Keratinocyte (primary cell): ENCODE data around the gene RAB1B. TPM values are rescaled to one million over a fixed set of nuclear protein-coding genes. Genes with fewer than 3 reads are reported as not detected.

Experiments
- DNase-seq: peaks from one replicate; pipeline ENCODE4 v3.0.0-alpha.2; 2011; ENCODE audit warnings: low read depth, missing footprints, low spot score
- FAIRE-seq: peaks from 2 replicates; lab custom pipeline; 2011; peaks lifted over from hg19 to GRCh38; lab: Jason Lieb, UNC
- H2AFZ ChIP-seq: 2 replicates; pipeline ENCODE4 v1.6.0; 2012; ENCODE audit warnings: low read length, control low read depth, inconsistent platforms; ENCODE audit not compliant: control insufficient read depth
- H3K27ac ChIP-seq: 2 replicates; pipeline ENCODE4 v1.5.1; 2011; ENCODE audit warnings: low read length; ENCODE audit not compliant: control insufficient read depth, insufficient read depth
- H3K27me3 ChIP-seq: 3 replicates; pipeline ENCODE4 v1.6.0; 2011; ENCODE audit warnings: low read length; ENCODE audit not compliant: control insufficient read depth, insufficient read depth; ENCODE audit errors: extremely low read depth
- H3K36me3 ChIP-seq, 2 experiments: 2 replicates in 1 of 2; 3 replicates in 1 of 2; pipeline ENCODE4 v1.5.1; 2011; ENCODE audit warnings: low read length in 2 of 2, mild to moderate bottlenecking in 1 of 2; ENCODE audit not compliant: control insufficient read depth in 2 of 2, insufficient read depth in 2 of 2; ENCODE audit errors: extremely low read depth in 1 of 2
- H3K4me1 ChIP-seq: 3 replicates; pipeline ENCODE4 v1.5.1; 2011; ENCODE audit warnings: low read length; ENCODE audit not compliant: control insufficient read depth, insufficient read depth; ENCODE audit errors: extremely low read depth
- H3K4me2 ChIP-seq: 3 replicates; pipeline ENCODE4 v1.6.0; 2011; ENCODE audit warnings: low read depth, low read length; ENCODE audit not compliant: control insufficient read depth, insufficient read depth; ENCODE audit errors: extremely low read depth
- H3K4me3 ChIP-seq, 3 experiments: fragments of 200-600 bp in 1 of 3; sonication (generic) in 1 of 3; 2 replicates in 2 of 3; 3 replicates in 1 of 3; pipeline ENCODE4 v1.5.1; 2011 to 2016; ENCODE audit warnings: low read length in 3 of 3, mild to moderate bottlenecking in 3 of 3, control low read depth in 2 of 3, inconsistent platforms in 1 of 3, low read depth in 1 of 3, mixed read lengths in 1 of 3, mixed run types in 1 of 3, moderate library complexity in 1 of 3; ENCODE audit not compliant: control insufficient read depth in 2 of 3, insufficient read depth in 2 of 3; ENCODE audit errors: extremely low read depth in 1 of 3
- H3K79me2 ChIP-seq: 2 replicates; pipeline ENCODE4 v1.6.0; 2012; ENCODE audit warnings: low read length; ENCODE audit not compliant: control insufficient read depth, insufficient read depth
- H3K9ac ChIP-seq: 3 replicates; pipeline ENCODE4 v1.6.0; 2011; ENCODE audit warnings: low read length; ENCODE audit not compliant: control insufficient read depth, insufficient read depth; ENCODE audit errors: extremely low read depth
- H3K9me1 ChIP-seq: 3 replicates; pipeline ENCODE4 v1.6.0; 2011; ENCODE audit warnings: low read length; ENCODE audit not compliant: control insufficient read depth, insufficient read depth; ENCODE audit errors: extremely low read depth
- H3K9me3 ChIP-seq: 2 replicates; pipeline ENCODE4 v1.5.1; 2012; ENCODE audit warnings: low read depth, low read length; ENCODE audit not compliant: control insufficient read depth
- H4K20me1 ChIP-seq: 3 replicates; pipeline ENCODE4 v1.6.0; 2011; ENCODE audit warnings: low read length; ENCODE audit not compliant: control insufficient read depth, insufficient read depth; ENCODE audit errors: extremely low read depth
- CTCF ChIP-seq, 3 experiments: IDR thresholded peaks in 1 of 3; conservative IDR thresholded peaks in 1 of 3; optimal IDR thresholded peaks in 1 of 3; 2 replicates in 2 of 3; 3 replicates in 1 of 3; pipeline versions ENCODE3 to v1.5.1; 2011; ENCODE audit warnings: low read length in 3 of 3, mild to moderate bottlenecking in 3 of 3, moderate library complexity in 2 of 3, control low read depth in 1 of 3, inconsistent platforms in 1 of 3; ENCODE audit not compliant: insufficient read depth in 2 of 3; ENCODE audit errors: extremely low read depth in 1 of 3
- EZH2 ChIP-seq: IDR thresholded peaks from one replicate; pipeline ENCODE4 v1.6.1; 2012; ENCODE audit warnings: inconsistent platforms, mild to moderate bottlenecking, low read length, moderate library complexity
- dilution Hi-C: fragments of 300-500 bp; cut with MboI; formaldehyde crosslinking; loops from one replicate; pipeline ENCODE4 v1.7.0; 2020; ENCODE audit warnings: low sequenced_read_pairs; ENCODE audit not compliant: extremely low pct_ligation_motif_present
- polyA plus RNA-seq, 5 experiments: library from polyadenylated mRNA; depleted of rRNA in 3 of 5; stranded (reverse) in 3 of 5; stranded (forward) in 1 of 5; unstranded in 1 of 5; fragments of >200 nt; gene quantifications; 1 replicate in 1 of 5; 2 replicates in 3 of 5; 3 replicates in 1 of 5; pipeline versions ENCODE4 v1.2.1 to v1.2.3, GENCODE V29; 2011 to 2012; ENCODE audit warnings: missing spikeins in 2 of 5, low read depth in 1 of 5, low replicate concordance in 1 of 5

RAB1B gene
- polyA plus RNA-seq, 1 donor (not counting 4 experiments of a cell fraction or from before 2014, with no cell fraction given), result 133 TPM

DNA sequence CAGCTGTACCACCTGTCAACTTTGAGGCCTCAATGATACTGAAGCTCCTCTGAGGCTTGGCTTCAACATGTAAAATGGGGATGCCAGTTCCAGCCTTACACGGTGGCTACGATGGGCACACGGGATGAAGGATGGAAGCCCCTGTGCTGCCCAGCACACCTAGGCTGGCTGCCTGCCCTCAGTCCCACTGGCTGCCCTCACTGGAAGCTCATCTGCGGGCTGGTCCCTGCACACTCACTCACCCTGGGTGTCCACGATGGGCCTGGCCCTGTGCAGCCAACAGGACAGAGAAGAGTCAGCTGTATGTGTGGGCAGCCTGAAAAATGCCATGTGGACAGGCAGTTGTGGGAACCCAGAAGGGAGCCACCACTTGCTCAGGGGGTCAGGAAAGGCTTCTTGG lies 18.3 kb downstream of the RAB1B start:
- no peak overlapping the region for H3K27ac ChIP-seq
- peaks cover 7% of the 10 kb centered on the region for H3K27me3 ChIP-seq
- TF ChIP-seq CTCF (optimal IDR thresholded peaks at IDR 0.05 in 1 of 3, IDR thresholded peaks at IDR 0.05 in 1 of 3, conservative IDR thresholded peaks at IDR 0.05 in 1 of 3; ENCODE audit: extremely low read depth in 1 of 3, insufficient read depth in 2 of 3, low read length in 3 of 3) (no peak), EZH2 (no peak)
- H3K4me3 ChIP-seq, result no peak overlapping the region
- H3K4me1 ChIP-seq, result peaks cover 16% of the 10 kb centered on the region
- H3K9me1 ChIP-seq, result no peaks in the 10 kb centered on the region
- H3K4me2 ChIP-seq, result no peak overlapping the region
- H3K79me2 ChIP-seq, result peaks cover 27% of the 10 kb centered on the region
- peaks cover 6% of the 10 kb centered on the region for H4K20me1 ChIP-seq
- peaks cover 9 to 14% of the 10 kb centered on the region in 2 experiments for H3K36me3 ChIP-seq
- FAIRE-seq (no peak), DNase-seq (no peak)
- no peak overlapping the region for H2AFZ ChIP-seq
- no peak overlapping the region for H3K9ac ChIP-seq
- H3K9me3 ChIP-seq, result no peaks in the 10 kb centered on the region
- dilution Hi-C loops, result no loop called here

GRCh38 chr11:66287211-66287888 lies 18.9 kb downstream of the RAB1B start:
- H4K20me1 ChIP-seq, result peaks cover 6% of the 10 kb centered on the region
- no peaks in the 10 kb centered on the region for H3K9me1 ChIP-seq
- FAIRE-seq (no peak), DNase-seq (no peak)
- H3K79me2 ChIP-seq, result peaks cover 27% of the 10 kb centered on the region
- dilution Hi-C loops, result no loop called here
- no peaks in the 10 kb centered on the region for H3K9me3 ChIP-seq
- H3K9ac ChIP-seq, result peak overlapping the region; percentile 96
- H3K4me2 ChIP-seq, result peak overlapping the region; percentile 98
- peaks cover 16% of the 10 kb centered on the region for H3K4me1 ChIP-seq
- peaks cover 9 to 14% of the 10 kb centered on the region in 2 experiments for H3K36me3 ChIP-seq
- H2AFZ ChIP-seq, result no peak overlapping the region
- H3K27me3 ChIP-seq, result peaks cover 12% of the 10 kb centered on the region
- H3K27ac ChIP-seq, result no peak overlapping the region
- TF ChIP-seq EZH2 (no peak), CTCF (optimal IDR thresholded peaks at IDR 0.05 in 1 of 3, IDR thresholded peaks at IDR 0.05 in 1 of 3, conservative IDR thresholded peaks at IDR 0.05 in 1 of 3; ENCODE audit: extremely low read depth in 1 of 3, insufficient read depth in 2 of 3, low read length in 3 of 3) (no peak)
- peak overlapping the region in 2 of 3 experiments; percentile 76 to 91 for H3K4me3 ChIP-seq
